Kidney glomerular epithelial cell (primary cell): ENCODE measurements around the gene RHBDL3.
"Not testable (repeated sequence)": the region's sequence is repeated elsewhere in the genome, so short reads cannot be mapped to it uniquely, and the experiment has no call there.

ENCODE experiments used
- DNase-seq: peaks from one replicate; lab custom pipeline; 2025; lab: John Stamatoyannopoulos, UW

The RHBDL3 gene

DNA sequence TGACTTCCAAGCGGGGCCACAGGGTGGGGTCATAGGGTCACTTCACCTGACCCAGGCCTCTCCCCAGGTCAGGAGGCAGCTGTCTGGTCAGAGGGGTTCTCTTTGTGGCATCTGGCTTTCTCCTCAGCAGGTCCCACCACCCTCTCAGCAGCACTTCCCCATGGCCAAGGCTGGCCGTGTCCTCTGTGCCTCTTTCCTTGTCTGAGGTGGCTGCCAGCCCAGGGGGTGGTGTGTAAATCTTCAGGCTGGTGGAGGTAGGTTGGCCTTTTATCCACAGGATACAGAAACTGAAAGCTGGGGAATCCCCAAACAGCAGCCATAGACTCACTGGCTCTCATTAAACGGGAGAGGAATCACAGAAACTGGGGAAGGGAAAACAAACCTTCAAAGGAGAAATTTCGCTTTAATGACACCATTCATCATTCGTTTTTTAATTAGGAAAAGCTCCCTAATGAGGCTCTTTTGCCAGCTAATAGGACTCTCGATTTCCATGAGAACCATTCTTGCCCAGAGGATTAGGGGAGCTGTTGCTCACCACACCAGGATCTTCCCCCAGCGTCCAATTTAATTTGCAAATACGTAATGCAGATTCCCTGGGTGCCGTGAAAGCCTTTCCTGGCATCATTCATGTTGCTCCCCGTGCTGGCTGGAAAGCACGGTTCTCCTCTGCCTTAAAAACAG lies 58.3 kb downstream of the RHBDL3 start:
- peak; percentile 53 for DNase-seq

DNA sequence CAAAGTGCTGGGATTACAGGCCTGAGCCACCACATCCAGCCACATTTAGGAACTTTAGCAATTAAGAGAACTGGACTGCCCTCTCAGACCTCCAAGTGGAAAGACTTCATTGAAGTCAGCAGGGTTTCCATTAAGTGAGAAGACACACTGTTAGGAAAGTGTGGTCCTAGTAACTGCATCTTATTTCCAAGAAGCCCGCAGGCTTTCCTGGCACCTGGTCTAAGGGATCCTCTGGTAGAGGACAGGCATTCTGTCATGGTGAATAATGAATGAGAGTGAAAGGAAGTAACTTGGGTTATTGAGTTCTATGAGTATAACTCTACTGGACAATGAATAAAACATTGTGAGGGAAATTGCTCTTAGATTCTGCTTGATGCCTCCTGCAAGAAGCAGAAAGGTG lies 62.3 kb downstream of the RHBDL3 start:
- DNase-seq = no peak

DNA sequence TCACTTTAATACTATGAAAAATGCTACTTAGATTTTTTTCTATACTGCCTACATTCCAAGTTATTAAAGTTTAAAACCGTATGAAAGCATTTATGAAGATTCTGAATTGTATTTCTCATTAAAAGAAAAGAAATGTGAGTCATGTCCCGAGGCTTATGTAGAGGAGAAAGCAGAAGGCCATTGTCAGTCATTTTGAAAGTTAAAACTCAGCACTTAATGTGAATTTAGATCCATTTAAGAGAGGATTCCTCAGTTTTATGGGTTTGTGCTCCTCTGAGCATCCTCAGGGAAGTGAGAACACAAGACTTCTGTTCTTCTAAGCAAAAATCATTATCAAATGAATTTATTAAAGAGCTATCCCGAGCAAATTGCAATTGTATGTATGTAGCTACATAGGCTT lies 64.5 kb downstream of the RHBDL3 start:
- no peak for DNase-seq

DNA sequence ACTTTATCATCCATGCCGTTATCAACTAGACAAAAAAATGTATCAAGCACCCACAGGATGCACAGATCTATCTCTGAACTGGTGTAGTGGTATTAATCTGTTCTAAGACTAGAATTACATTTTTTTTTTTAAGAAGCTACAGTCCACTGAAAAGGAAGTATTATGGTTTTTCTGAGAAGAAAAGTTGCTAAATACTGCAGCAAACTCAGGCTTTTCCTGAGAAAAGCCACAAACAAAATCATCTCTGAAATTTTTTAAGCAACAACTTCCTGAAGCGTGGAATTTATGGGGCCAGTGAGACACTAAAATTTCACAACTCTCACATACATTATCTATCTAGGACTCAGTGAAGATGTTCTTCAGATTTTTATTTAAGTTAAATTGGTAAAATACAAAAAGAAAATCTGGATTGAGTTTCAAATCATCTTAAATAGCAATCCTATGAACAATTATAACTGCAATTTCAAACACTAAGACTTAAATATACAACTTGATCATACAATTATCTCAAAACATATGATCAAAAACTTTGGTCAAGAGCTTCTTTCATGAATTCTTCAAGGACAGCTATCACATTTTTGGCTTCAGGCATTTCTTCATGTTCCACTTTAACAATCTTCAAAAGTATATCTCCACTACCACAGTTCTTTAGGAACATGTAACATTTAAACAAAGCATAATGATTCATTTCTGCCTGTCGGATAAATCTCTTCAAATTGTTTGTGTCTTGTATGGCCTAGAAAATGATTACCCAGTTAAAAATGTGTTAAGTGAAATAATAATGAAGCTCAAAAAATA lies 65.8 kb downstream of the RHBDL3 start:
- no peak for DNase-seq

DNA sequence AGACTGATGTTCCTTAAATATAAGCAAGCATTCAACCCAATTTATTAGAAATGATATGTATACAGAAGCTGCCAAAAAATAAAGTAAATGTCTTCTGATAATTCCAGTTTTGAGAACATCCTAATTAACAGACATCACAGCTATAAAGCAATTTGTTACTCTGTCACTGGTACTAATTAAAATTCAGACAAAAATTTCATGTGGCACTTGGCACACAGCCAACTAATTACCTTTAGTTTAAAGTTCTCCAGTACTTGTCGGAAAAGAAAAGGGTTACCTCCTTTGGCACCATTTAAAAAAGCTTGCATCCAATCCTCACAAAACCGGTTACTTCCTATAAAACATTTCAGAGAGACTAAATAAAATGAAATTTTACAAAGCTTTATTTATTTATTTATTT lies 67.6 kb downstream of the RHBDL3 start:
- no peak for DNase-seq

DNA sequence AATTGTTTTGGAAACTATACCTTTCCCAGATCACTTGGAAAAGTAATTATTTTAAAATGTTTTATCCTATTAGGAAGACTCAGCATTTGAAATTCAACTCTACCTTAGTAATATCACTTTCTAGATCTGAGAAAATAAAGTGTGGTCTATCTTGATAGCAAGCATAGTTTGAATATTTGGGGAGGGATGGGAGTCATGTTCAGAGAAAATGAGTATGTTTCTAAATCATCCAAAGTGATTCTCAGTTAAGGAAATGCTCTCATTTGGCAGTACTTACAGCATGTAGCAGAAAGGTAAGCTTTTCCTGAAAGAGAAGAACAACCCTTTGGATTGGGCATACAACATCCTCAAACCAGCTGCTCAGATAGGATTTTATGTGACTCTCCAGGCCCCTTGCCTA lies 69.4 kb downstream of the RHBDL3 start:
- DNase-seq = no peak

DNA sequence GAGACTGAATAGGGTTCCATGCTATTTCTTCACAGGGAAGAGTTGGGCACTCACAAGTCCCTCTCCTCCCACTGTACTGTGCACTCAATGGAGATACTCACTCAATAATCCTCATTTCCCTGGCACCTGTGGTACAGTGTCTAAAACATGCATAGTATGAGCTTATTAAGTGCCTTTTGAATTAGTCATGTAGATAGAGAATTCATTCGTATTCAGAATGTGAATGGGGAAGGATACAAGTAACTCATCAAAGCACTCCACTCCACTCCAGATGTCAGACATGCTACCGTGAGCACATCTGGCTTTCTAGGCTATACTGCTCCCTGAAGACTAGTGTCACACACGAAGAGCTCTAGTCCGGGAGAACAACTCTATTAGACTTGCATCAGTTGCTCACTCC lies 70.1 kb downstream of the RHBDL3 start:
- peak; percentile 45 for DNase-seq

DNA sequence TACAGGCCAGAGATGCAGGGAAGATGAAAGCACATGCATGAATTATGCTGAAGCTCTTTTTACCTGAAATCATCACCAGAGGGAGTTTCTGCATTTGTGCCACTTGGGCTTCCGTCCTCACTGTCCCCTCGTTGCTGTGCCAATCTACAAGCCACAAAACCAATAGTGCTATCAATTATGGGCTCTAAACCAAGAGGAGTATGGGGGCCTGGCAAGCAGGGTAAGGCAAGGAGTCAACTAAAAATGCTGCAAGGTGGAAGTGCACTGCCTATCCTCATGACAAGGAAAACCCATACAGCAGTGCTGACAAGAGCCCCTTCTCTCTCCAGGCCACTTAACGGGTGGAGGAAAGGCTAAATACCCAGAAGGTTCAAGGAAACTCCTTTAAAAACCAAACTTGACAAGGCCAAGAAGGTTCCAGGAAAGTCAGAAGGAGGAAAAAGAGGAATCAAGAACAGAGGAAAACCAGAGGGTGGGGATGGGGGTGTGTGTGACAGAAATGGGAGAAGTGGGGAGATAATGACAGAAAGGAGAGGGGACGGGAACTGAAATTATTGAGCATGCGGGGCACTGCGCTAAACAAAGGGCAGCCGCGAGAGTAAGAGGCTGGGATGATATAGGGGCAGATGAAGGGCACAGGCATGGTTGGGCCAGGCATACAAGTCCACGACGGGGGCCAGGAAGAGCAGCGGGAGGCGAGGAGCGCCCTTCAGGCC lies 75.7 kb downstream of the RHBDL3 start:
- peak; percentile 20 for DNase-seq

DNA sequence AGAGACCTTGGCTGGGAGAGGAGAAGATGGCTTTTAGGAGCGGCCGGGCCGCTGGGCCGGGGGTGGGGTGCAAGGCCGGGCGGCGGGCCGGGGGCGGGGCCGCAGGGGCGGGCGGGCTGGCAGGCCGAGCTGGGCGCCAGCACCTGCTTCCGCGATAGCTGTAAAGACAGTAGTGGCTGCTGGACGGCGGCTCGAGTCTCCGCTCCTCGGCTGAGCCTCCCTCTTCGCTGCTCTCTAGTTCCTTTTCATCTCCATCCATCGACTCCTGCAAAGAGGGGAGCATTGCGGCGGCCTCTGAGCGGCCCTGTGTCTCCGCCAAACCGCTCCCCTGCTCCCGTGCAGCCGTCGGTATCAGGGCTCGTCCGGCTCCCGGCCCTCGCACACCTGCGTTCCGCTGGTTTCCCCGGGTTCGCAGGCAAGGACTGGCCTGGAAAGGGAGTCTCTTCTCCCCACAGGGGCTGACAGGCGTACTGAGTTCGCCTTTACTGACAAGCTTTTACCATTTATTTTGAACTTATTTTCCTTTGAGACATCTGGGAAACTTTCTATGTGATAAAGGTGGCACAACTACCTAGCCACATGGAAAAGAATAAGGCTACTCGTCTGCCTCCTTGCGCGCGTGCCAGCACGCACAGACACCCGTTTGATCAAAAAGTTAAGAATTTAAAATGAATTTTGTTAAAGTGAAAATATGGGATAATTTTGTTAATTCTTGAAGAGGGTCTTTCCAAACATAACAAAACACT lies 76.4 kb downstream of the RHBDL3 start, which contains the start of gene C17orf75:
C17orf75 (minus strand) TSS at position 317 of the 746 bp plus-strand sequence; CDS start at position 283, 34 bp downstream.
- peak; percentile 66 for DNase-seq

DNA sequence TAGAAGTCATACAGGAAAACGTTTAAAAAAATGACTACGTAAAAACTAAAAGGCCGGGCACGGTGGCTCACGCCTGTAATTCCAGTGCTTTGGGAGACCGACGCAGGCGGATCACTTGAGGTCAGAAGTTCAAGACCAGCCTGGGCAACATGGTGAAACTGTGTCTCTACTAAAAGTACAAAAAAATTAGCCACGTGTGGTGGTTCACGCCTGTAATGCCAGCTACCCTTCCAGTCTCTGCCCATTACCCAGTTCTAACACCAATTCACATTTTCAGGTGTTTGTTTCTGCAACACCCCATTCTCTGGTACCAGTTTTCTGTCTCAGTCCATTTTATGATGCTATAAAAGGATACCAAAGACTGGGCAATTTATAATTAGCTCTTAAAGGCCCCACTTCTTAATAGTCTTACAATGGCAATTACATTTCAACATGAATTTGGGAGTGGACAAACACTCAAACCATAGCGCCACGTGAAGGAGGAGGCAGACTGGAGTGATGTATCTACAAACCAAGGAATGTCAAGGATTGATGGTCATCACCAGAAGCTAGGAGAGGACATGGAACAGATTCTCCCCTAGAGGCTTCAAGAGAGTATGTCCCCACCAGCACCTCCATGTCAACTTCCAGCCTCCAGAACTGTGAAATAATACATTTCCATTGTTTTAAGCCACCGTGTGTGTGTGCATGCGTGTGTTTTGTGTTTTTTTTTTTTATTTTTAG lies 77.1 kb downstream of the RHBDL3 start:
- no peak for DNase-seq

DNA sequence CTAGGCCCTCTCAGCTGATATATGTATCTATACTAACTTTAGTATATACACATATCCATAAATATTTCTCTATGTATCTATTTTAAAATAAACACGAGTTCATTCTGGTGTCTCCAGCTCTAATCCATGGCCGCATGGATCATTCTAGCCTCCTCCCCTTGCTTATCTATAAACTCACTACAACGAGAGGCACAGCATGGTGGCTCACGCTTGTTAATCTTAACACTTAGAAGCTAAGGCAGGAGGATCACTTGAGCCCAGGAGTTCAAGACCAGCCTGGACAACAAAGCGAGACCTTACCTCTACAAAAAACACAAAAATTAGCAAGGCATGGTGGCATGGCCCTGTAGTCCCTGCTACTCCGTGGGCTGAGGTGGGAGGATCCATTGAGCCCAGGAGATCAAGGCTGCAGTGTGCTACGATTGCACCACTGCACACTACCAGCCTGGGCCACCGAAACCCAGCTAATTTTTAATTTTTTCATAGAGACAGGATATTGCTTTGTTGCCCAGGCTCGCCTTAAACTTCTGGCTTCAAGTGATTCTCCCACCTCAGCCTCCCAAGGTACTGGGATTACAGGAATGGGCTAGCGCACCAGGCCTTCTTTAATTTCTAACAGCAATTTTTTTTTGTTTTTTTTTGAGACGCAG lies 80.4 kb downstream of the RHBDL3 start:
- DNase-seq = no peak

DNA sequence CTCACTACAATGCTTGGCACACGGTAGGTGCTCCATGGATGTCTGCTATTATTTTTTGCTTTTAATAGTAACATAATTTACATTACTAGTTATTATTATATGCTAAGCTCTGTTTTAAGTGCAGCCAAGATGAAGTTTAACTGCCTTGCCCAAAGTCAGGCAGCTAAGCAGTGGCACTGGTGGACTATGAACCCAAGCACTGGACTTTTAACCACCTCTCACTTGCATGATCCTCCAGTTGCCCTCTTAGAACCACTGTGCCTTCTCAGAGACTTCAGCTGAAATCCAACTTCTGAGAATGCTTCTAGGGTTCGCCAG lies 82.8 kb downstream of the RHBDL3 start:
- no peak for DNase-seq

DNA sequence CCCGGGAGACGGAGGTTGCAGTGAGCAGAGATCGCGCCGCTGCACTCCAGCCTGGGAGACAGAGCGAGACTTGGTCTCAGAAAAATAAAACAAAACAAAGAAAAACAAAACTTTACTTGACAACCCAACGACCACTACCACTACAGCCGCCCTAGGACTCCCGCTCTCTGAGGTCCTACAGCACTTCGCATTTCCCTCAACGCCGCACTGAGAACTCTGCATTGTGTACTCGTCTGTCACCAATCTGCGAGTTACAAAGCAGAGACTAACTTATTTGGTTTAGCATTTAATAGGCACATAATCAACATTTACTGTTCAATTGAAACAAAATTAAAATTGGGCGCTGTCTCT lies 83.8 kb downstream of the RHBDL3 start:
- no peak for DNase-seq

DNA sequence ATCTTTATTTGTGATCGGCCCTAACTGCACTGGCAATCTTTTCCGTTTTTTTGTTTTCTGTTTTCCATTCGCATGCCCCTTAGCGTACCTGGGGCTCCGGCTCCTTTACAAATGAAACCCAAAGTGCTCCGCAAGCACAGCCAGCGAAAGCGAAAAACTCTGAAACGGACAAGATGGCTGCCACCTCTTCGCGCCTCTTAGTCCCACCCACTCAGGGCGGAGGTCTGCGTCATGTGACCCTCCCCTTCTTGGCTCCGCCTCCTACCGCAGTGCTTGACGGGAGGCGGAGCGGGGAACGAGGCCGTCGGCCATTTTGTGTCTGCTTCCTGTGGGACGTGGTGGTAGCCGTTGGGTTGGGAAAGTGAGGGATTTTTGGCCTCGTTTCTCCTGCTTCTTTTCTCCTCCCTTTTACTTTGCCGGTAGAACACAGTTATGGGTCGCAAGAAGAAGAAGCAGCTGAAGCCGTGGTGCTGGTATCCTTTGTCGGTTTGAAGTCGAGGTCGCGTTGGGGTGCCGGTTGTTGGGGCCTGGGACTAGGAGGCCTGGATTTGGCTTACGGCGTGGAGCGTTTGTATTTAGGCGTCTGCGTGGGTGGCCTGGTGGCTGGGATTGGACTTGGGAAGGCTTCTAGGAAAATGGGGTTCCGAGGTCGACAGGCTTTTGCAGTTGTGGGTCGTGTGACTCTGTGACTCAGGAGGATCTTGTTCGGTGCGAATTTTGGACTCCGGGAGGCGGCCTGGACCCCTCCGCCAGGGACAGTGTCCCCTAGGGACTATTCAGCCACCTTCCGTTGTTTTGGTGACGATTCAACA lies 84.4 kb downstream of the RHBDL3 start, which contains the start of gene ZNF207:
ZNF207 (plus strand) TSS at position 304 of the 812 bp plus-strand sequence; CDS start at position 433, 129 bp downstream.
- peak; percentile 93 for DNase-seq

DNA sequence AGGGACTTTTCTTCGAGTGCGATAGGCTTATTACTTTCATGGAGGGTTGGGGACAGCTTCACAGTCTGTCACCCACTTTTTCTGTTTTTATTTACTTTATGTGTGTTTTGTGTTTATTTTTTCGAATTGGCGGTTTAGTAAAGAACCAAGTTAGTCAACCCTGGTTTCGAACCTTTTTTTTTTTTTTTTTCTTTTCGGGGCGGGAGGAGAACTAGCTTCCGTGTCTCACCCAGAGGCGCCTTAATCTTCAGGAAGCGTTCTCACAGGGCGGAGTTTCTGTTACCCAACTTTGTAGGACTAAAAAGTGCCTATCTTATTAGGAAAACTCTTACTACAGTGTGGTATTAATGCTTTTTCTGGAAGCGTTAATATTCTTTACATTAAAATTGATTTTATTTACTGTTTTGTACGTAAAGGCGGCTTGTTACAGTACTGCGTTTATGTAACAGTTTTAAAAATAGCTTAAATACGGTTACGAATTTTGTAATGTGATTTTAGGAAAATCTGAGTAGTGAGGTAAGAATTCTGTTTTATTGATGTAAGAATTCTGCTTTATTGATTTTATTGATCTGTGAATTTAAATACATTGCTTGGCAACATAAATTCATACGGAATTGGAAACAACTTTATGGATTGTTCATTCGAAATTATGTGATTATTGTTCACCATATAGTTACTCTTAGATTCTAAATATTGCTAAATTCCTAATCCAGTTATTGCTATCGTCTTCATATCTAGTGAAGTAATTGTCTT lies 85.2 kb downstream of the RHBDL3 start:
- peak; percentile 55 for DNase-seq

DNA sequence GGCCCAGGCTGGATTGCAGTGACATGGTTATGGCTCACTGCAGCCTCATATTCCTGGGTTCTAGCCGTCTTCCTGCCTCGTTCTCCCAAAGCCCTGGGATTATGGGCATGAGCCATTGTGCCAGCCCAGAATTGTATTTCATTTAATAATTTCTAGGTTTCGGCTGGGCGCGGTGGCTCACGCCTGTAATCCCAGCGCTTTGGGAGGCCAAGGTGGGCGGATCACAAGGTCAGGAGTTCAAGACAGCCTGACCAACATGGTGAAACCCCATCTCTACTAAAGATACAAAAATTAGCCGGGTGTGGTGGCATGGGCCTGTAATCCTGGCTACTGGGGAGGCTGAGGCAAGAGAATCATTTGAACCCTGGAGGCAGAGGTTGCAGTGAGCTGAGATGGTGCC lies 87.1 kb downstream of the RHBDL3 start:
- not testable (repeated sequence) for DNase-seq

DNA sequence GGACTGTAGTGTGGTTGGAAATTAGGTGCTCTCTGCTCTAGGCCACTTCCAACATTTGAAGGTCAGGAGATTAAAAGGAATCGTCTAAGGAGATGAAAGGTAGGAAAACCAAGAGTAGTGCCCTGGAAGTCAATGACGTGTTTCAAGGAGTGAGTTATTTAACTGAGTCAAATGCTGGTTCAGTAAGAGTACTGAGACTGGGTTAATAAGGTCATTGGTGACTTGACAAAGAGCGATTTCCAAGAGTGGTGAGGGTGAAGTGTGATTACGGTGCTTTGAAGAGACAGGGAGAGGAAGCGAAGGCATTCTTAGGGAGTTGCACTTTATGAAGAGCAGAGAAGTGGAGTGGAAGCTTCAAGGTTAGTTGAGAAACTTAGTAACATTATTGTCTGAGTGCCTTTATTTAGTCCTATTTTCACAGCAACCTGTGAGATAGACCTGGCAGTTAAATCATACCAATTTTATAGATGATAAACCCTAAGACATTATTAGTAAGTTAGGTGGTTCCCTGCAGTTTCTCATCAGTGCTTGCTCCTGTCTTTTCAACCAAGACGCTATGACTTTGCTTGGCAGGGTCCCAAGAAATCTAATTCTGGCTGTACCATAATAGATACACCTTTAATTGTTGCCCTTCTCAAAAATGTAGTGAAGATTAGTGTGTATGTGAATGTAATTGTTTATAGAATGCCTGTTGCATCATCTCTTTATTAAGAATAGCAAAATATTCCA lies 90.2 kb downstream of the RHBDL3 start:
- peak; percentile 30 for DNase-seq

DNA sequence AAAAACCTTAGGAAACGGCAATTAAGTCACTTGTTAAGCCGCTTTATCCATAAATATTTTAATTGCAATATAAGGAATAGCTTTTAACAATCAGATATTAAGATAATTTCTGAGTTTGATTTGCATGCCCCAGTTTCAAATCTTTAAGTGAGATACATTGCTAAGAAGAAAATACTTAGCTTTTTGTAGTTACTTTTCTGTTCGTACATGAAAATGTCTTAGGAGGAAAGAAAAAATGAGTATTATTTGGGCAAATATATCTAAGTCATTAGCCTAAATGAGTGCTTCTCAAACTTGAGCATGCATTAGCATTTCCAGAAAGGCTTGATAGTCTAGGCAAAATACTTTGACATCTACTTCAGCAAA lies 90.7 kb downstream of the RHBDL3 start:
- DNase-seq = no peak

DNA sequence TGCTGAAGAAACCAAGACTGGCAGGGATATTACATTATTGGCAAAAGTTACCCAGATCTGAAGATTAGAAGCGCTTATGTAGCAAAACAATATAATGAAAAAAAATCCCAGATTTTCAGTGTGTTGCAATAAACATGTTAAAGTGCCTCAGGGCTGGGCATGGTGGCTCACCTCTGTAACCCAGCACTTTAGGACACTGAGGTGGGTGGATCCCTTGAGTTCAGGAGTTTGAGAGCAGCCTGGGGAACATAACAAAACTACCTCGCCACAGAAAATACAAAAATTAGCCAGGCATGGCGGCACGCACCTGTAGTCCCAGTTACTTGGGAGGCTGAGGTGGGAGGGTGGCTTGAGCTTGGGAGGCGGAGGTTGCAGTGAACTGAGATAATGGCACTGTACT lies 91.1 kb downstream of the RHBDL3 start:
- no peak for DNase-seq
